ENCODE results near the gene SLC6A17. TPM values are rescaled to one million over a fixed set of nuclear protein-coding genes. Genes with fewer than 3 reads are reported as not detected.

SLC6A17 gene
- total and polyA plus RNA-seq, 9 donors: 0.03 to 0.15 (median 0.05) TPM; not detected in 3

DNA sequence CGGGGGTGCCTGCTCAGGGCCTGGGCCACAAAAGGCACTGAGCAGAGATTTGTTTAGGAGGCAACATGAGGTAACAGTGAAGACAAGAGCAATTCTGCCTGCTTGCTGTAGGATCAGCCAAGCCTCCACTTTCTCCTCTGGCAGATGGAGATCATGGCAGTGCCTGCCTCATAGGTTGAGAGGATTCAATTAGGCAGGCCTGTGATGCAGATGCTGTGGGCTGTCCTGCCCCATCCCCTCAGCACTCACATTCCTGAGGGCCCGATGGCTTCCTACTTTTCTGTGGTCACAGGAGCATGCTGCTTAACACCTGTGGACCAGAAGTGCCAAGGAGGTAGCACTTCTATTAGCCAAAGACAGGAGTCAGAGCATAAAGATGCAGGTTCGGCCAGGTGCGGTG is 39.2 kb upstream of the SLC6A17 start:
- Histone ChIP-seq H3K27me3 (no peaks in the 10 kb centered on the region), H3K9me3 (no peaks in the 10 kb centered on the region), H3K27ac (no peak overlapping the region), H3K36me3 (no peaks in the 10 kb centered on the region), H3K4me3 (no peak overlapping the region), H3K4me1 (ENCODE audit: insufficient read depth) (no peaks in the 10 kb centered on the region)
- DNase-seq: no peak
- TF ChIP-seq EP300 (IDR thresholded peaks at IDR 0.05) (no peak), POLR2A (IDR thresholded peaks at IDR 0.05) (no peak)
- TF ChIP-seq, protein P1, sequence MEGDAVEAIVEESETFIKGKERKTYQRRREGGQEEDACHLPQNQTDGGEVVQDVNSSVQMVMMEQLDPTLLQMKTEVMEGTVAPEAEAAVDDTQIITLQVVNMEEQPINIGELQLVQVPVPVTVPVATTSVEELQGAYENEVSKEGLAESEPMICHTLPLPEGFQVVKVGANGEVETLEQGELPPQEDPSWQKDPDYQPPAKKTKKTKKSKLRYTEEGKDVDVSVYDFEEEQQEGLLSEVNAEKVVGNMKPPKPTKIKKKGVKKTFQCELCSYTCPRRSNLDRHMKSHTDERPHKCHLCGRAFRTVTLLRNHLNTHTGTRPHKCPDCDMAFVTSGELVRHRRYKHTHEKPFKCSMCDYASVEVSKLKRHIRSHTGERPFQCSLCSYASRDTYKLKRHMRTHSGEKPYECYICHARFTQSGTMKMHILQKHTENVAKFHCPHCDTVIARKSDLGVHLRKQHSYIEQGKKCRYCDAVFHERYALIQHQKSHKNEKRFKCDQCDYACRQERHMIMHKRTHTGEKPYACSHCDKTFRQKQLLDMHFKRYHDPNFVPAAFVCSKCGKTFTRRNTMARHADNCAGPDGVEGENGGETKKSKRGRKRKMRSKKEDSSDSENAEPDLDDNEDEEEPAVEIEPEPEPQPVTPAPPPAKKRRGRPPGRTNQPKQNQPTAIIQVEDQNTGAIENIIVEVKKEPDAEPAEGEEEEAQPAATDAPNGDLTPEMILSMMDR (IDR thresholded peaks at IDR 0.05): no peak
- intact Hi-C loops (cut with DNase I): no loop called here
- 81 to 90% (median 88%) methylated on average over 4 of the region's 4 CpGs for WGBS, 3 donors

DNA sequence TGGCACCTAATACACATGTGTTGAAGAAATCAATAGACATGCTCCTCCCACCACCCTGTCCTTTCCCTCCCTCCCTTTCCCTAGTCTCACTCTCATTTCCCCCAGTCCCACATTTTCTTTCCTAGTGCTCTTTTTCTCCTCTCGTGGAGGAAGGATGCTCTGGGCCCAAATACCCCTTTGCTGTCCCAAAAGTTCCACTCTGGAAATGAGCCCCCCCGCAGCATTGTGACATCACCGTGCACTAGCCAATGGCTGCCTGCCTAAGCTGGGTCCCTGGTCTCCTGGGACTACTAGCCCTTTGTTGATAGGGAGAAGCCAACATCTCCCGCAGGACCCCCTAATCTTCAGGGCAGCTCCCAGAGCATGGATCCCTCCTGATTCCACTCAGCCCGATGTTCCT is 38.2 kb upstream of the SLC6A17 start, which contains the start of gene UBL4B:
Gene UBL4B, plus strand, starts transcription at position 301 of the 400 bp plus-strand sequence. Its CDS starts 92 bp downstream, at position 393.
- Histone ChIP-seq H3K27ac (no peak within 1 kb of the TSS), H3K4me3 (no peak within 1 kb of the TSS), H3K9me3 (no peaks in the 10 kb centered on the region), H3K27me3 (no peaks in the 10 kb centered on the region), H3K36me3 (no peaks in the 10 kb centered on the region), H3K4me1 (ENCODE audit: insufficient read depth) (no peaks in the 10 kb centered on the region)
- intact Hi-C loops (cut with DNase I): no loop called here
- TF ChIP-seq, protein P1 (IDR thresholded peaks at IDR 0.05): no peak
- TF ChIP-seq EP300 (IDR thresholded peaks at IDR 0.05) (no peak), POLR2A (IDR thresholded peaks at IDR 0.05) (no peak)
- DNase-seq: no peak
- WGBS, 3 donors: 79 to 83% (median 79%) methylated on average over 5 of the region's 5 CpGs

DNA sequence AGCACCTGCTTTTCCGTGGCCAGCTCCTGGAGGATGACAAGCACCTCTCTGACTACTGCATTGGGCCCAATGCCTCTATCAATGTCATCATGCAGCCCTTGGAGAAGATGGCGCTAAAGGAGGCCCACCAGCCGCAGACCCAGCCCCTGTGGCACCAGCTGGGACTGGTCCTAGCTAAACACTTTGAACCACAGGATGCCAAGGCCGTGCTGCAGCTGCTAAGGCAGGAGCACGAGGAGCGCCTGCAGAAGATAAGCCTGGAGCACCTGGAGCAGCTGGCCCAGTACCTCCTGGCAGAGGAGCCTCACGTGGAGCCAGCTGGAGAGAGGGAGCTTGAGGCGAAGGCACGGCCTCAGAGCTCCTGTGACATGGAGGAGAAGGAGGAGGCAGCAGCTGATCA is 37.6 kb upstream of the SLC6A17 start:
- Histone ChIP-seq H3K36me3 (no peaks in the 10 kb centered on the region), H3K4me1 (ENCODE audit: insufficient read depth) (no peaks in the 10 kb centered on the region), H3K27ac (no peak overlapping the region), H3K9me3 (no peaks in the 10 kb centered on the region), H3K27me3 (no peaks in the 10 kb centered on the region), H3K4me3 (no peak overlapping the region)
- intact Hi-C loops (cut with DNase I): no loop called here
- no peak for DNase-seq
- TF ChIP-seq EP300 (IDR thresholded peaks at IDR 0.05) (no peak), POLR2A (IDR thresholded peaks at IDR 0.05) (no peak)
- TF ChIP-seq, protein P1 (IDR thresholded peaks at IDR 0.05): no peak
- WGBS, 3 donors: 49 to 53% (median 51%) methylated on average over 8 to 9 of the region's 9 CpGs

DNA sequence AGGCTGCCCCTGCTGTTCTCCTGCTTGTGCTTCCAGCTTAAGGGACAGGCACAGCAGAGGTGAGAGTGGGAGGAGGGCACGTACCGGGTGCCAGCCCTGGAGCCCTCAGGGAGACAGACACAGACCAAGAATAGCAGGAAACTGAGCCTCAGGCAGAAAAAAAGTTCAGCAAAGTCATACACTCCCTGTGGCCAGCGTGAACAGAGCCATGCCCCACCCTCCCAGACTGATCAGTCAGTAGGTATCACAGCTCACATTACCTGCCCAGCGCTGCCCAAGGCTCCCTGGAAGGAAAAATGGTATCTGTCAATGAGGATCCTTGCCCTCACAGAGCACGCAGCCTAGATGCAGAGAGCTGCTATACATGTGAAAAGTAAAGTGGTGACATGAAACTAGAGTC is 36.7 kb upstream of the SLC6A17 start:
- DNase-seq: no peak
- Histone ChIP-seq H3K4me1 (ENCODE audit: insufficient read depth) (no peaks in the 10 kb centered on the region), H3K4me3 (no peak overlapping the region), H3K9me3 (no peaks in the 10 kb centered on the region), H3K27ac (no peak overlapping the region), H3K36me3 (no peaks in the 10 kb centered on the region), H3K27me3 (no peaks in the 10 kb centered on the region)
- intact Hi-C loops (cut with DNase I): no loop called here
- WGBS, 3 donors: 80 to 84% (median 82%) methylated on average over 5 of the region's 5 CpGs
- TF ChIP-seq, protein P1 (IDR thresholded peaks at IDR 0.05): no peak
- TF ChIP-seq EP300 (IDR thresholded peaks at IDR 0.05): no peak
- no peak for TF ChIP-seq POLR2A (IDR thresholded peaks at IDR 0.05)
